MG63 (cell line): ENCODE data around the gene CACNA1C. TPM values are rescaled to one million over a fixed set of nuclear protein-coding genes. Genes with fewer than 3 reads are reported as not detected.

Experiments used
- DNase-seq: peaks from one replicate; pipeline ENCODE4 v3.0.0-alpha.2; 2020
- H3K27me3 ChIP-seq: fragments of 250-450 bp; sonication (Bioruptor Pico); 2 replicates; pipeline ENCODE4 v1.5.1; 2020; ENCODE audit warnings: mild to moderate bottlenecking, moderate library complexity
- H3K36me3 ChIP-seq: fragments of 250-450 bp; sonication (Bioruptor Pico); 2 replicates; pipeline ENCODE4 v1.5.1; 2020; ENCODE audit warnings: mild to moderate bottlenecking, moderate library complexity
- H3K4me3 ChIP-seq: fragments of 250-450 bp; sonication (Bioruptor Pico); 2 replicates; pipeline ENCODE4 v1.5.1; 2020; ENCODE audit warnings: mild to moderate bottlenecking, moderate library complexity
- H3K9me3 ChIP-seq: fragments of 250-450 bp; sonication (Bioruptor Pico); 2 replicates; pipeline ENCODE4 v1.5.1; 2020; ENCODE audit warnings: mild to moderate bottlenecking, moderate library complexity
- total RNA-seq: library from RNA; depleted of rRNA; stranded (reverse); fragments of >200 nt; shearing (Covaris generic); gene quantifications from 2 replicates; pipeline ENCODE4 v1.2.3, GENCODE V29; 2014; ENCODE audit warnings: low replicate concordance

Gene CACNA1C
- total RNA-seq, 1 experiment from 2014 or later: 1.4 TPM

- Histone ChIP-seq H3K9me3 (no peaks in the 10 kb centered on the region), H3K27me3 (no peaks in the 10 kb centered on the region), H3K4me3 (no peak overlapping the region), H3K36me3 (peaks cover 3% of the 10 kb centered on the region; the same call in 1 of the 2 replicates)
- no peak for DNase-seq
Observed at GRCh38 chr12:2654311-2654710, 601.5 kb downstream of the CACNA1C start.

- no peak for DNase-seq
- H3K4me3 ChIP-seq: no peak overlapping the region
- H3K9me3 ChIP-seq: no peaks in the 10 kb centered on the region
- H3K27me3 ChIP-seq: no peaks in the 10 kb centered on the region
- H3K36me3 ChIP-seq: peaks cover 3% of the 10 kb centered on the region; the same call in 1 of the 2 replicates
Observed at GRCh38 chr12:2654741-2655140, 602.0 kb downstream of the CACNA1C start.

- Histone ChIP-seq H3K9me3 (no peaks in the 10 kb centered on the region), H3K36me3 (peaks cover 3% of the 10 kb centered on the region; the same call in 1 of the 2 replicates), H3K27me3 (no peaks in the 10 kb centered on the region), H3K4me3 (no peak overlapping the region)
- DNase-seq: no peak
Observed at GRCh38 chr12:2662524-2662923, 609.7 kb downstream of the CACNA1C start.

- H3K36me3 ChIP-seq: no peaks in the 10 kb centered on the region
- H3K4me3 ChIP-seq: no peak overlapping the region
- no peak for DNase-seq
- H3K27me3 ChIP-seq: no peaks in the 10 kb centered on the region
- no peaks in the 10 kb centered on the region for H3K9me3 ChIP-seq
Observed at GRCh38 chr12:2664721-2665577, 612.2 kb downstream of the CACNA1C start.

- H3K36me3 ChIP-seq: no peaks in the 10 kb centered on the region
- H3K4me3 ChIP-seq: no peak overlapping the region
- no peak for DNase-seq
- no peaks in the 10 kb centered on the region for H3K27me3 ChIP-seq
- no peaks in the 10 kb centered on the region for H3K9me3 ChIP-seq
Observed at GRCh38 chr12:2666411-2666810, 613.6 kb downstream of the CACNA1C start.

GRCh38 chr12:2666846-2667245, 614.1 kb downstream of the CACNA1C start:
- no peak overlapping the region for H3K4me3 ChIP-seq
- H3K27me3 ChIP-seq: no peaks in the 10 kb centered on the region
- no peak for DNase-seq
- H3K36me3 ChIP-seq: no peaks in the 10 kb centered on the region
- H3K9me3 ChIP-seq: no peaks in the 10 kb centered on the region

- DNase-seq: no peak
- Histone ChIP-seq H3K27me3 (no peaks in the 10 kb centered on the region), H3K36me3 (no peaks in the 10 kb centered on the region), H3K9me3 (no peaks in the 10 kb centered on the region), H3K4me3 (no peak overlapping the region)
Observed at GRCh38 chr12:2667716-2668440, 615.1 kb downstream of the CACNA1C start.

GRCh38 chr12:2668816-2669215, 616.0 kb downstream of the CACNA1C start:
- H3K4me3 ChIP-seq: no peak overlapping the region
- DNase-seq: no peak

GRCh38 chr12:2669560-2669959, 616.8 kb downstream of the CACNA1C start:
- no peak for DNase-seq
- Histone ChIP-seq H3K27me3 (no peaks in the 10 kb centered on the region), H3K9me3 (no peaks in the 10 kb centered on the region), H3K4me3 (no peak overlapping the region), H3K36me3 (no peaks in the 10 kb centered on the region)

More at GRCh38 chr12:2668816-2669215, 616.0 kb downstream of the CACNA1C start:
- Histone ChIP-seq H3K9me3 (no peaks in the 10 kb centered on the region), H3K36me3 (no peaks in the 10 kb centered on the region), H3K27me3 (no peaks in the 10 kb centered on the region)

- DNase-seq: no peak
- no peaks in the 10 kb centered on the region for H3K36me3 ChIP-seq
- H3K9me3 ChIP-seq: no peaks in the 10 kb centered on the region
- no peak overlapping the region for H3K4me3 ChIP-seq
- H3K27me3 ChIP-seq: no peaks in the 10 kb centered on the region
Observed at GRCh38 chr12:2672863-2673262, 620.1 kb downstream of the CACNA1C start.

GRCh38 chr12:2673966-2674810, 621.4 kb downstream of the CACNA1C start:
- Histone ChIP-seq H3K4me3 (no peak overlapping the region), H3K36me3 (no peaks in the 10 kb centered on the region), H3K27me3 (no peaks in the 10 kb centered on the region), H3K9me3 (no peaks in the 10 kb centered on the region)
- no peak for DNase-seq

GRCh38 chr12:2675776-2676175, 623.0 kb downstream of the CACNA1C start:
- no peak for DNase-seq
- H3K27me3 ChIP-seq: no peaks in the 10 kb centered on the region
- no peaks in the 10 kb centered on the region for H3K36me3 ChIP-seq
- H3K9me3 ChIP-seq: no peaks in the 10 kb centered on the region
- no peak overlapping the region for H3K4me3 ChIP-seq

GRCh38 chr12:2677142-2677880, 624.5 kb downstream of the CACNA1C start:
- no peaks in the 10 kb centered on the region for H3K27me3 ChIP-seq

GRCh38 chr12:2678426-2678825, 625.6 kb downstream of the CACNA1C start:
- no peak overlapping the region for H3K4me3 ChIP-seq
- no peak for DNase-seq
- H3K27me3 ChIP-seq: no peaks in the 10 kb centered on the region
- H3K36me3 ChIP-seq: no peaks in the 10 kb centered on the region
- H3K9me3 ChIP-seq: no peaks in the 10 kb centered on the region

More at GRCh38 chr12:2677142-2677880, 624.5 kb downstream of the CACNA1C start:
- DNase-seq: no peak
- Histone ChIP-seq H3K9me3 (no peaks in the 10 kb centered on the region), H3K36me3 (no peaks in the 10 kb centered on the region), H3K4me3 (no peak overlapping the region)

GRCh38 chr12:2679068-2679815, 626.5 kb downstream of the CACNA1C start:
- H3K36me3 ChIP-seq: no peaks in the 10 kb centered on the region
- no peak overlapping the region for H3K4me3 ChIP-seq
- no peaks in the 10 kb centered on the region for H3K9me3 ChIP-seq
- no peaks in the 10 kb centered on the region for H3K27me3 ChIP-seq
- DNase-seq: no peak
